GM18909 (cell line): ENCODE results near the gene USP26.
"Not testable (repeated sequence)": the region's sequence is repeated elsewhere in the genome, so short reads cannot be mapped to it uniquely, and the experiment has no call there.

Source experiments
- ATAC-seq: cut with Tn5 transposase; IDR thresholded peaks from one replicate; pipeline ENCODE4 v1.9.1; 2021; ENCODE audit warnings: mild to moderate bottlenecking; ENCODE audit not compliant: unreplicated experiment, poor library complexity

The USP26 gene

GRCh38 chrX:133097031-133097430, at the start of gene USP26:
Gene USP26 (minus strand): TSS chrX:133097109. CDS start chrX:133028220, 68,889 bp downstream.
- no peak for ATAC-seq

DNA sequence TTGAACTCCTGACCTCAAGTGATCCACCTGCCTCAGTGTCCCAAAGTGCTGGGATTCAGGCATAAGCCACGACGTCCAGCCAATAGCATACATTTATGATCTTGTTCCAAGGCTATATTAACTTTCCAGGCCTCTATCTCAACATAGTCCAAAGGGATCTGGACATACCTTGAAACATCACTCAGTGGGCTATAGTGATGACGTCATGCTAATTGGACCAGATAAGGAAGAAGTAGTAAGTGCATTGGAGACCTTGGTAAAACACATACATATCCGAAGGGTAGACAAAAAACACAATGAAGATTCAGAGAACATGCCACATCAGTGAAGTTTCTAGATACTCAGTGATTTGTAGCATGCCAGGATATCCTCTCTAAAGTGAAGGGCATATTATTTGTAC, 37.4 kb upstream of the USP26 start:
- ATAC-seq = no peak

- ATAC-seq = no peak
These were observed 23.5 kb upstream of the USP26 start for GRCh38 chrX:133120406-133120805.

GRCh38 chrX:133094098-133094731, 2.7 kb downstream of the USP26 start:
- ATAC-seq = no peak

DNA sequence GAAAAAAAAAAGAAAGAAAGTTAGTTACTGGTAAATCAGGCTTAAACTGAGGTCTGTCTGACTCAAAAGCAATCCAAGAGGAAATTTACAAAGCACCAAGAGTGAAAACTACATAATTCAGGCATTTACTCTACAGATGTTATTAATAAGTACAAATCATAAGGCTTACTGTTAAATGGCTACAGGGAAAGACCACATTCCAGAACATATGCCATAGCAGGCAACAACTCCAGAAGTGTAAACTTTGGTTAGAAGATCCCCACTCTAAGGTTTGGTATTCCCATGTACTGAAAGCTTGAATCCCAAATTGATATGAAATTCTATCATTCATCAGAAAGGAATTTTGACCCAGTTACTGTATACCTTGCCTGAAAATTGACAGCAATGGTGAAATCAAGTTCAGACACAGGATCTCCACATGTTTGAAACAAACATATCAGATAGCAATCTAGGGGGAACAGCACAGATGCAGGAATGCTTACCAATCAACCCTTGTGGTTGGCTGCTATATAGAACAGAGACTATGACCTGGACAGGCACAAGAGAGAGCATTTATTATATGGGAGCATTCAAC, 6.6 kb downstream of the USP26 start:
- ATAC-seq = no peak

DNA sequence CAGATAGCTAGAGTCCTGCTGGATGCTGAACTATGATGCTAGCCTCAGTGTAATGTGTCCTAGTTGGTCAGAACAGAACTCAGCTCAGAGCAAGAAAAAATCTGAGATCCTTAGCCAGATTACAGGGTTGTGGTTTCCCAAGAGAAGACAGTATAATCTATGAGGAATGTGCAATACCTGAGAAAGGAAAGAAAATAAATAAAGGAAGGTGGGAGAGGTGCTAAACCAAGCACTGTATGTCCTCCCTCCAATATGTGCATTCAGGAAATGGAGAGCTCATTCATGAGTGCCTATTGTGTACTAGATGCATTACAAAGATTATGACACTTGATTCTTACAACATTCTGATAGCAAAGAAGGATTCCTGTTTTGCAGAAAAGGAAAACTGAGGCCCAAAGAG, 7.5 kb downstream of the USP26 start:
- no peak for ATAC-seq

DNA sequence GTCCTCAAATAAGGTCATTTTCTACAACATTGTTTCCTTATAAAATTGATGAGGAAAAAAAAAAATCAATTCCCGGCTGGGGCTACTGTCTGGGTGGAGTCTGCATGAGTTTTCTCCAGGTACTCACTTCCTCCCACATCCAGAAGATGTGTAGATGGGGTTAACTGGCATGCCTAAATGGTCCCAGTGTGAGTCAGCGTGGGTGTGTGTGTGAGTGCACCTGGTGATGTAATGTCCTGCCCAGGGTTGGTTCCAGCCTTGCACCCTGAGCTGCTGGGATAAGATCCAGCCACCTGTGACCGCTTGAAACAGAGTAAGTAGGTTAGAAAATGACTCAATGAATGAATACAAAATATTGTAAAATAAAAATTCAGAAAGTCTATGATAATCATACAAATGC, 11.1 kb downstream of the USP26 start:
- ATAC-seq = no peak

DNA sequence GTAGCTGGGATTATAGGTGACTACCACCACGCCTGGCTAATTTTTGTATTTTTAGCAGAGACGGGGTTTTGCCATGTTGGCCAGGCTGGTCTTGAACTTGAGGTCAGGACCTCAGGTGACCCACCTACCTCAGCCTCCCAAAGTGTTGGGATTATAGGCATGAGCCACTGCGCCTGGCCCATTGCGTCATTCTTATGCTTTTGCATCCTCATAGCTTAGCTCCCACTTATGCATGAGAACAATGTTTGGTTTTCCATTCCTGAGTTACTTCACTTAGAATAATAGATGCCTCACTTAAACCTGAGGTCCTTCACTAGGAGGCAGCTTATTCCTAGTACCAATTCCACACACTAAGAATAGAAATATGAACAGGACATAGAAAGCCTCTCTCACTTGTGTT, 11.9 kb downstream of the USP26 start:
- not testable (repeated sequence) for ATAC-seq

DNA sequence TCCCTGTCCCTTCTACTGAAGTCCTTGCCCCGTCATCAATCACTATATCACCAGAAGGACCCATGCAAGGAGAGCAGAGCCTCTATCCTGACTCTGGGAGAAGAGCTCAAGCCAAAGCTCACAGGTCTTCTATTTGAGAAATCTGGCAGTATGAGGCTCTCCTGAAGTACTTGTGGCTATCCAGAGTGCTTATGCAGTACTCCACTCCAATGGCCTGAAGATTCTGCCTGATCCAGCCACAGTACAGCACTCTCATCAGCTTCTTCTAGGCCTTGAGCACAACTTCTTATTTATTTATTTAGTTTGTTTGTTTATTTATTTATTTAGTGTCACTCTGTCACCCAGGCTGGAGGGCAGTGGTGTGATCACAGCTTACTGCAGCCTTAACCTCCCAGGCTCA, 13.0 kb downstream of the USP26 start:
- no peak for ATAC-seq

GRCh38 chrX:133081990-133082389, 14.9 kb downstream of the USP26 start:
- ATAC-seq = no peak

- not testable (repeated sequence) for ATAC-seq
These were observed 19.1 kb downstream of the USP26 start for GRCh38 chrX:133077856-133078255.

- ATAC-seq = no peak
These were observed 24.3 kb downstream of the USP26 start for GRCh38 chrX:133072566-133072965.

- ATAC-seq = no peak
These were observed 28.4 kb downstream of the USP26 start for GRCh38 chrX:133068461-133068860.

DNA sequence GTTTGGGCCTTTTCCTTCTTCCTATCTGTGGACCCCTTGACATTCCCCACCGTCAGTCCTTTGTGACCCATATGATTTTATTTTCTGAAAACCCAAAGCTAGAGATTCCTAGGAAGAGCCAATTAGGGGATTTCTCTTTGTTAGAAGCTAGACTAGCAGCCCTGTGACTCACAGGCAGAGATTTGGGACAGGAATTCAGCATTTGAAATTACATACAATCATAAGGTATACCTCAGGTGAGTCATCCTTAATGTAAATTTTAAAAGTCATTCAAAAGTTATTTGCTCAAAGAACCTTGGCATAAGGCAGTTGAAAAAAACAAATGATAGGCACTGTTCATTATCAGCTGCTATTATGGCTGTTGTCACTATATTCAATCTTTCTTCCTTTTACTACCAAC, 40.6 kb downstream of the USP26 start:
- ATAC-seq = no peak

DNA sequence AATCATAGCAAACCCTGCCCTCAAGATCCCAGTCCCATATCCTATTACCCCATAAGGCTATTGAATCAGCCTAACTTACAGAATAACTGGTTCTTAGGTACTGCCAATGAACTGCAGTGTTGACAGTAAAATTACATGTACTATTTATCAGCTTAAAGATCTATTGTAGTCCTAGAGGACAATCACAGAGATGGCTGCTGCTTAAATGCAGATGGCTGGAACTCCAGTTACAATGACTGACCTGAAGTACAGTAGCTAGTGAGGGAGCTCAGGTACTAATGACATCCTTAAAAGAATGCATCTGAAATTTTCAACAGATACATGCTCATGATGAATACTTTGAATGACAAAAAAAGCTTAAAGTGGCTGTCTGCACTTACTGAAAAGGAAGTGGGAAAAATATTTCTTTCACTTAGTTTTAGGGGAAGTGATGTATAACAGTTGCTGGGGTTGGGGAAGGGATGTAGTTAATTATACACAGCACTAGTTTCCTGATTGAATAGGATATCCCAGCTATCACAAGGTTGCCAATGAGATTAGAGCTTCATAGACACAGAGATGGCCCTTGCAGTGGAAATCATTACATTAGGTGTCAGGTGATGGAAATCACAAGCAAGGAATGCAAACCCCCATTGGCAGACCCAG, 42.0 kb downstream of the USP26 start:
- ATAC-seq = no peak

- ATAC-seq = no peak
These were observed 42.9 kb downstream of the USP26 start for GRCh38 chrX:133053861-133054598.

DNA sequence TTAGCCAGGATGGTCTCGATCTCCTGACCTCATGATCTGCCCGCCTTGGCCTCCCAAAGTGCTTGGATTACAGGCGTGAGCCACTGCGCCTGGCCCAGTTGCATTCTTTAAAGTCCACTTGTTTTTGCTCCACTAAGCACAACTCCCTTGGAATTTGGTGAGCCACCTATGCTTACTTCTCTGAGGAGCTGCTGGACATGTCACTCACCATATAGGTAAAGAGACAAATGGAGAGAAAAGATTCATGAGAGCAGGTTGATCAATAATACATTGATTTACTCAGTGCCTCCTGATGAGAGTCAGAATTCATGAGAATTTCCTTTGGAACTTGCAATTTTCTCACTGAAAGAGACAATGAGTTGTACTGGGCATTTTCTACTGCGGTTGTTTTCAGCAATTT, 48.2 kb downstream of the USP26 start:
- no peak for ATAC-seq

GRCh38 chrX:133046601-133047000, 50.3 kb downstream of the USP26 start:
- ATAC-seq = no peak

DNA sequence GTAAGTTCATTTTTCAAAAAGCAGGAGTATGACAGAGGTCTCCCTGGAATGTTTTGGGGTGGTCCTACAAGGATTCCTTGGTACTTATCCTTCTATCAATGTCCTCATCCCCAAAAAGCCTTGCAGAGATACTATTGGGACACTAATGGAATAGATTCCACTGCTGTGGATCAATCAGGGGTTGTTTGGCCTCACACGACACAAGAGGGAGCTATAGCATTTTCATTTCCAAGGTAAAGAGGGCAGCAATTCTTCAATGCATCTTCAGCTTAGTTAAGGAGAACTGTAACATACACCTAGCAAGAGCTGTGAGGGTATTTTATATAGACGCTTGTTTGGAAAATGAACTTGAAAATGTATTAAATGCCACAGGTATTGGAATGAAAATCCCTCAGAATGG, 50.9 kb downstream of the USP26 start:
- no peak for ATAC-seq

DNA sequence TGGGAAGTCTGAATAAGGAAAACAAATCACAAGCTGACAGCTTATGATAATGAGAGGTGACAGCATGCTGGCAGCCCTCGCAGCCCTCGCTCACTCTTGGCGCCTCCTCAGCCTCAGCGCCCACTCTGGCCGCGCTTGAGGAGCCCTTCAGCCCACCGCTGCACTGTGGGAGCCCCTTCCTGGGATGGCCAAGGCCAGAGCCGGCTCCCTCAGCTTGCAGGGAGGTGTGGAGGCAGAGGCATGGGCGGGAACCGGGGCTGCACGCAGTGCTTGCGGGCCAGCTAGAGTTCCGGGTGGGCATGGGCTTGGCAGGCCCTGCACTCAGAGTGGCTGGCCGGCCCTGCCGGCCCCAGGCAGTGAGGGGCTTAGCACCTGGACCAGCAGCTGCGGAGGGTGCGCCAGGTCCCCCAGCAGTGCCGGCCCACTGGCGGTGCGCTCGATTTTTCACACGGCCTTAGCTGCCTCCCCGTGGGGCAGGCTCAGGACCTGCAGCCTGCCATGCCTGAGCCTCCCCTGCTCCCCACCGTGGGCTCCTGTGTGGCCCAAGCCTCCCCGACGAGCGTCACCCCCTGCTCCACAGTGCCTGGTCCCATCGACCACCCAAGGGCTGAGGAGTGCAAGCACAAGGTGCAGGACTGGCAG, 52.6 kb downstream of the USP26 start:
- not testable (repeated sequence) for ATAC-seq

- no peak for ATAC-seq
These were observed 54.6 kb downstream of the USP26 start for GRCh38 chrX:133042260-133042659.
